Activated naive CD4-positive, alpha-beta T cell treated with anti-CD3 and anti-CD28 coated beads, Interleukin-2, amount 10 ng/mL, durations not matched to agents 7 days and 5 days (primary cell): ENCODE results near the gene CATSPERZ.
A peak's percentile ranks its signal among the peaks of the same experiment; 100 is the strongest.

Experiments
- CTCF ChIA-PET: fragments of 350-600 bp; sonication (Branson Sonifier 250); formaldehyde crosslinking; loops from one replicate; lab custom pipeline; 2021; ENCODE audit warnings: antibody characterized with exemption; lab: Charles Lee
- DNase-seq: peaks from one replicate; pipeline ENCODE4 v3.0.0-alpha.2; 2020
- H3K27ac Mint-ChIP-seq: one replicate; pipeline ENCODE4 v1.8.0; 2021; ENCODE audit warnings: mild to moderate bottlenecking, moderate library complexity, mixed read lengths
- H3K27me3 Mint-ChIP-seq: one replicate; pipeline ENCODE4 v1.8.0; 2021; ENCODE audit warnings: mild to moderate bottlenecking, mixed read lengths
- H3K36me3 Mint-ChIP-seq: one replicate; pipeline ENCODE4 v1.8.0; 2021; ENCODE audit warnings: mixed read lengths
- H3K4me1 Mint-ChIP-seq: one replicate; pipeline ENCODE4 v1.8.0; 2021; ENCODE audit warnings: mixed read lengths
- H3K4me3 Mint-ChIP-seq: one replicate; pipeline ENCODE4 v1.8.0; 2021; ENCODE audit warnings: mild to moderate bottlenecking, moderate library complexity, mixed read lengths
- H3K9me3 Mint-ChIP-seq: one replicate; pipeline ENCODE4 v1.8.0; 2021; ENCODE audit warnings: mixed read lengths

The CATSPERZ gene

DNA sequence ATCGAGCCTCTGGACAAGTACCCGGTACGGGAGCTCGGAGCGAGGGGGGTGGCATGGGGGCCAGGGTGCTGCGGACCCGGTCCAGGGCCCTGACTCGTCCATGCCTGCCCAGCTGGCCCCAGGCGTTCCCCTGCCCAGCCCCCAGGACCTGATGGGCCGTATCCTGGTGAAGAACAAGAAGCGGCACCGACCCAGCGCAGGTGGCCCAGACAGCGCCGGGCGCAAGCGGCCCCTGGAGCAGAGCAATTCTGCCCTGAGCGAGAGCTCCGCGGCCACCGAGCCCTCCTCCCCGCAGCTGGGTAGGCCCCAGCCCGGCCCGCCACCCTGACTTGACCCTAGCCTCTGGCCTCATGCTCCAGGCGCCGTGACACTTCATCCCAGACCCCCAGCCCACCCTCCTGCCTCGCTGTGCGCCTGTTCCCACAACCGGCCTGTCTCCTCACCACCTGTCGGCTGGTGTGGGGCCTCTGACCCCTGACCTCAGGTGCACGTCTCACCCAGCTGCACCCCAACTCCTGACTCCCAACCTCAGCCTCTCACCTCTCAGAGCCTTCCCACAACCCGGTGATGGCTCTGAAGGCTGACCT is 41.1 kb upstream of the CATSPERZ start:
- no peak overlapping the region for H3K4me3 Mint-ChIP-seq
- no peaks in the 10 kb centered on the region for H3K27me3 Mint-ChIP-seq
- no peak for DNase-seq
- CTCF ChIA-PET, result interaction anchor here (0.7 to 1.1 kb wide), 2 partner anchors 9 to 10 kb away, joined by 3 read pairs; no protein-coding TSS in a partner anchor
- peaks cover 16% of the 10 kb centered on the region for H3K36me3 Mint-ChIP-seq
- H3K9me3 Mint-ChIP-seq, result no peaks in the 10 kb centered on the region
- H3K4me1 Mint-ChIP-seq, result peaks cover 6% of the 10 kb centered on the region
- H3K27ac Mint-ChIP-seq, result no peak overlapping the region

DNA sequence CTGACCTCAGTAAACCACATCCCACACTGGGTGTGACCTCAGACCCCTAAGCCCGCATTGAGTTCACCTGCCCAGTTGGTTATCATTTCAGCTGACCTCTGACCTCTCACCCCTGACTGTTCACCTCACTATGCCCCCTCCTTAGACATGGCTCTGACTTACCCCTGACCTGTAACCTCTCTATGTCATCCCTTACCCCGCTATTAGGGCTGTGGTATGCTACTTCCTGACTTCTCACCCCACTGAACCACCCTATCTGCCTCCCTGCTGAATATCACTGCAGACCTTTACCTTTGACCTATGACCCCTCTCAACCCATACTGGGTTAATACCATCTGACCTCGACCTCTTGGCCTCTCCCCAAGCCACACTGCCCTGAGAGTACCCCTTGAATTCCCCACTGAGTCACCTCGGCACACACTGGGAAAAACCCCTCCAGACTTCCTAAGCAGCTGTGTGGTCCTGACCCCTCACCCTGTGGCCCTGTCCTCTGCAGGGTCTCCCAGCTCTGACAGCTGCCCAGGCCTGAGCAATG is 40.6 kb upstream of the CATSPERZ start:
- H3K4me1 Mint-ChIP-seq, result peaks cover 6% of the 10 kb centered on the region
- CTCF ChIA-PET, result no interaction called here
- H3K27me3 Mint-ChIP-seq, result no peaks in the 10 kb centered on the region
- H3K4me3 Mint-ChIP-seq, result no peak overlapping the region
- no peaks in the 10 kb centered on the region for H3K9me3 Mint-ChIP-seq
- peaks cover 16% of the 10 kb centered on the region for H3K36me3 Mint-ChIP-seq
- DNase-seq, result no peak
- H3K27ac Mint-ChIP-seq, result no peak overlapping the region

DNA sequence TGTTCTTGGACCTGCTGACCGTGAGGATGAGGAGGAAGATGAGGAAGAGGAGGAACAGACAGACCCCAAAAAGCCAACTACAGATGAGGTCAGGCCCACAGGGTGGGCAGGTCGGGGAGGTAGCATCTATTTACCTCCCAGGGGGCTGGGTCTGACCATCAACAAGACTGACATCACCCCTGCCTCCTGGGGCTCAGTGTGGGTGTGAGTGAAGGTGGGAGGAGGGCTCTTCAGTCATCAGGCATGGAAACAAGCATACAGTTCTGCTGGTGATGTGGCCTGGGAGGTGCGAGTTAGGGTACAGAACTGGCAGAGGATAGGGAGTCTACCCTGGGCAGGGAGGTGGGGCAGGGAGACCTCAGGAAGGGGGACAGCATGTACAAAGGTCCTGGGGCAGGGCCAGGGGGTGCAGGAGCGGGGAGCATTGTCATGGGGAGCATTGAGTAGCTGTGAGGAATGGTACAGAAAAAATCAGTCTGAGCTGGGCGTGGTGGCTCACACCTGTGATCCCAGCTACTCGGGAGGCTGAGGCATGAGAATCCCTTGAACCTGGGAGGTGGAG is 39.9 kb upstream of the CATSPERZ start:
- peaks cover 16% of the 10 kb centered on the region for H3K36me3 Mint-ChIP-seq
- H3K9me3 Mint-ChIP-seq, result no peaks in the 10 kb centered on the region
- CTCF ChIA-PET, result no interaction called here
- no peaks in the 10 kb centered on the region for H3K27me3 Mint-ChIP-seq
- peaks cover 6% of the 10 kb centered on the region for H3K4me1 Mint-ChIP-seq
- H3K27ac Mint-ChIP-seq, result no peak overlapping the region
- no peak overlapping the region for H3K4me3 Mint-ChIP-seq
- no peak for DNase-seq

DNA sequence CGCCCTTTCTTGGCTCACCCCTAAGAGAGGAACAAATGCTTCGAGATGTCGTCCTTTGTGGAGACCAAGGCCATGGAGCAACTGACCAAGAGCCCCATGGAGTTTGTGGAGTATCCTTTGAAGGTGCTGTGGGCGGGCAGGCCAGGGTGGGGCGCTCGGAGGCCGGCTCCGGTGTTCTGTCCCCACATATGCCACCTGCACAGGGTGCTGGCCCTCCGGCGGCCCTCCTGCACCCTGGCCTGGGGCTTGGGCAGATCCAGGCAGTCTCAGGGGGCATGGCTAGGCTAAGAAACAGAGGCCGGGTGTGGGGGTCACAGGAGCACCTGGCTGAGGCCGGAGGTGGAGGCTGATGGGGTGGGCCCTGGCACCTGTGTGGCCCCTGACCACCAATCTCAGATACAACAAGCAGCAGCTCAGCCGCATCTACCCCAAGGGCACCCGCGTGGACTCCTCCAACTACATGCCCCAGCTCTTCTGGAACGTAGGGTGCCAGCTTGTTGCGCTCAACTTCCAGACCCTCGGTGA is 38.5 kb upstream of the CATSPERZ start:
- H3K4me3 Mint-ChIP-seq, result no peak overlapping the region
- H3K36me3 Mint-ChIP-seq, result peaks cover 14% of the 10 kb centered on the region
- DNase-seq, result no peak
- no peaks in the 10 kb centered on the region for H3K9me3 Mint-ChIP-seq
- H3K4me1 Mint-ChIP-seq, result peaks cover 6% of the 10 kb centered on the region
- no peaks in the 10 kb centered on the region for H3K27me3 Mint-ChIP-seq
- CTCF ChIA-PET, result no interaction called here
- H3K27ac Mint-ChIP-seq, result no peak overlapping the region

DNA sequence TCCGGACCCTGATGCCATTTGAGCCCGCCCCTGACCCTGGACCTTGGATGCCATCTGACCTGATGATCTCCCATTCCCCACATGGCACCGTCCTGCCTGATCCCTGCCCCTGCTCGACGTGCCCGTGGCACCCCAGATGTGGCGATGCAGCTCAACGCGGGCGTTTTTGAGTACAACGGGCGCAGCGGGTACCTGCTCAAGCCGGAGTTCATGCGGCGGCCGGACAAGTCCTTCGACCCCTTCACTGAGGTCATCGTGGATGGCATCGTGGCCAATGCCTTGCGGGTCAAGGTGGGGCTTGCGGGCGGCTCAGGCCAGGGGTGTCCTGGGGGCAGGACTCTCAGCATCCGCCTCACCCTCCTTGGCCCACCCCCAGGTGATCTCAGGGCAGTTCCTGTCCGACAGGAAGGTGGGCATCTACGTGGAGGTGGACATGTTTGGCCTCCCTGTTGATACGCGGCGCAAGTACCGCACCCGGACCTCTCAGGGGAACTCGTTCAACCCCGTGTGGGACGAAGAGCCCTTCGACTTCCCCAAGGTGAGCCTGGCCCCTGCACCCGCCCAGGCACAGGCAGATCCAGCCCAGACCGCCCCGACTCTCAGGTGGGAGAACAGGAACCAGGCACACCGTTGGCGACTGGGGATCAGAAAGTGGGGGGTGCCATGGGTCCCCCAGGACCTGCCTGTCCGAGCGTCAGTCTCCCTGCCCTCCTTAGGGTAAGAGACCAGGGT is 37.7 kb upstream of the CATSPERZ start:
- H3K36me3 Mint-ChIP-seq, result peaks cover 14% of the 10 kb centered on the region
- peaks cover 6% of the 10 kb centered on the region for H3K4me1 Mint-ChIP-seq

DNA sequence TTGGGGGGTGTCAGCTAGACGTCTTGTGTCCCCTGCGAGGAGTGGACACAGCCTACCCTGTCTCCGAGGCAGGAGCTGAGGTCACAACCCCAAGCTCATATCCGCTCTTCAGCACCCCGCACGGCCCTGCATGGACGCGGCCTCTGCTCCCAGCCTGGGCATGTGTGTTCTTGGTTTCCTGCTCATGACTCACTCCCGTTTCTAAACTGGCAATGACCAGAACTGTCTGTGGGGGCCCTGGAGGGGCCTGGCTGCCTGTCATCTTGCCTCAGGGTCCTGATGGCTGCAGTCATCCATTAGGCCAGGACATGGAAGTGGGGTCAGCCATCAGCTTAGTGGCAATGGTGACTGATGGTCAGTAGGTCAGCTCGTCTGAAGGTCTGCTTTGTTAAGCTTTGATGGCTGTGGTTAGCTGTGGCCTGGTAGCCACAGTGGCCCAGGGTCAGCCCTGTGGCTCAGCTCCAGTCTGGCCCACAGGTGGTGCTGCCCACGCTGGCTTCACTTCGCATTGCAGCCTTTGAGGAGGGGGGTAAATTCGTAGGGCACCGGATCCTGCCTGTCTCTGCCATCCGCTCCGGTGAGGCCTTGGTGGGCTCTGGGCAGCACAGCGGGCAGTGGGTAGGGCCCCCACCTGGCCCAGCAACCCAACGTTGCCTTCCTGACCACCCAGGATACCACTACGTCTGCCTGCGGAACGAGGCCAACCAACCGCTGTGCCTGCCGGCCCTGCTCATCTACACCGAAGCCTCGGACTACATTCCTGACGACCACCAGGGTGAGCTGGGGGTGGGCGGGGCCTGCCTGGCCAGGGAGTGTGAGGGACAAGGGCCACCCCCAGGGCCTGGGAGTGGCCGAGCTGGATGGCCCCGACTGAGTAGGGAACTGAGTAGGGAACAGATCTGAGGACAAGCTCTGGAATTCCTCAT is 36.9 kb upstream of the CATSPERZ start:
- Mint-ChIP-seq H3K4me3 (no peak overlapping the region), H3K27me3 (no peaks in the 10 kb centered on the region), H3K9me3 (no peaks in the 10 kb centered on the region), H3K36me3 (peaks cover 12% of the 10 kb centered on the region), H3K4me1 (peaks cover 14% of the 10 kb centered on the region), H3K27ac (no peak overlapping the region)
- no peak for DNase-seq
- CTCF ChIA-PET, result interaction anchor here (1.3 to 1.8 kb wide), 2 partner anchors 12 to 37 kb away, joined by 3 to 11 read pairs; partner anchors contain the start of gene PLCB3

More for the DNA sequence above, 37.7 kb upstream of the CATSPERZ start:
- Mint-ChIP-seq H3K9me3 (no peaks in the 10 kb centered on the region), H3K27ac (no peak overlapping the region), H3K4me3 (no peak overlapping the region), H3K27me3 (no peaks in the 10 kb centered on the region)
- CTCF ChIA-PET, result interaction anchor here (1.3 kb wide), 1 partner anchor 38 kb away, joined by 3 read pairs; no protein-coding TSS in a partner anchor
- DNase-seq, result no peak

DNA sequence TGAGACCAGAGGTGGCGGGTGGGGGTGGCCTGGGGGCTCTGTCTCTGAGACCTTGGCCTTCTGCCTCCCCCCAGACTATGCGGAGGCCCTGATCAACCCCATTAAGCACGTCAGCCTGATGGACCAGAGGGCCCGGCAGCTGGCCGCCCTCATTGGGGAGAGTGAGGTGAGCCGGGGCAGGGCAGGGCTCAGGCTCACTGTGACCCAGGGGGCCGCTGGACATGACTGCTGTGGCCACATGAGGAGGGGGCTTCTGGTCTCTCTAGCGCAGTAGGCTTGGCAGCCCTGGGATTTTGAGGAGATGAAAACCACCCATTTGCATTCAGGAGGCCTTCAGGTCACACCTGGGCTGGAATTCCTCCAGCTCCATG is 36.2 kb upstream of the CATSPERZ start:
- no peak overlapping the region for H3K4me3 Mint-ChIP-seq
- peaks cover 14% of the 10 kb centered on the region for H3K36me3 Mint-ChIP-seq
- H3K9me3 Mint-ChIP-seq, result no peaks in the 10 kb centered on the region
- H3K4me1 Mint-ChIP-seq, result peaks cover 20% of the 10 kb centered on the region
- H3K27ac Mint-ChIP-seq, result no peak overlapping the region
- no peaks in the 10 kb centered on the region for H3K27me3 Mint-ChIP-seq
- no peak for DNase-seq
- CTCF ChIA-PET, result interaction anchor here (1.1 to 1.8 kb wide), 3 partner anchors 12 to 41 kb away, joined by 3 to 11 read pairs (median 3); partner anchors contain the start of genes ESRRA and PLCB3

DNA sequence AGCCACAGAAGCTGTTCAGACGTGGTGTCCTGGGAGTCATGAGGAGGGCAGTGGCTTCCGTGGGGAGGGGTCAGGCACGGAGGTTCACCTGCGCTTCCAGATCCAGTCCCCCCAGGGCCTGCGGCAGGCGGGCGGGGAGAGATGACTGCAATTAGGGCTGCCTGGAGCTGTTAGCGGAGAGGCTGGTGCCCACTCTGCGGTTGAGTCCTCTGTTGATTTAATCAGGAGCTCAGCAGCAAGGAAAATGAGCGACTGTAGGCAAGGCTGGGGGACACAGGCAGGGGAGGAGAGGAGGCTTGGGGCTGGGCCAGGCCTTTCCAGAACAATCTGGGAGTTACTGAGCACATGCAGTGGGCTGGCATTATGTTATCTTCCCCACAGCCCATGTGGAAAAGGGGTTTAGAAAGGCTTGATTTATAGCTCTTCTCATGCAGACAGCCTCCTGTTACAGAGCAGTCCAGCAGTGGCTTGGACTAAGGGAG is 35.7 kb upstream of the CATSPERZ start:
- Mint-ChIP-seq H3K36me3 (peaks cover 13% of the 10 kb centered on the region), H3K27me3 (no peaks in the 10 kb centered on the region), H3K4me1 (peaks cover 20% of the 10 kb centered on the region), H3K27ac (no peak overlapping the region), H3K4me3 (no peak overlapping the region), H3K9me3 (no peaks in the 10 kb centered on the region)
- CTCF ChIA-PET, result interaction anchor here (1.1 to 1.8 kb wide), 2 partner anchors 13 to 40 kb away, joined by 3 to 11 read pairs; partner anchors contain the start of genes ESRRA and PLCB3
- no peak for DNase-seq

DNA sequence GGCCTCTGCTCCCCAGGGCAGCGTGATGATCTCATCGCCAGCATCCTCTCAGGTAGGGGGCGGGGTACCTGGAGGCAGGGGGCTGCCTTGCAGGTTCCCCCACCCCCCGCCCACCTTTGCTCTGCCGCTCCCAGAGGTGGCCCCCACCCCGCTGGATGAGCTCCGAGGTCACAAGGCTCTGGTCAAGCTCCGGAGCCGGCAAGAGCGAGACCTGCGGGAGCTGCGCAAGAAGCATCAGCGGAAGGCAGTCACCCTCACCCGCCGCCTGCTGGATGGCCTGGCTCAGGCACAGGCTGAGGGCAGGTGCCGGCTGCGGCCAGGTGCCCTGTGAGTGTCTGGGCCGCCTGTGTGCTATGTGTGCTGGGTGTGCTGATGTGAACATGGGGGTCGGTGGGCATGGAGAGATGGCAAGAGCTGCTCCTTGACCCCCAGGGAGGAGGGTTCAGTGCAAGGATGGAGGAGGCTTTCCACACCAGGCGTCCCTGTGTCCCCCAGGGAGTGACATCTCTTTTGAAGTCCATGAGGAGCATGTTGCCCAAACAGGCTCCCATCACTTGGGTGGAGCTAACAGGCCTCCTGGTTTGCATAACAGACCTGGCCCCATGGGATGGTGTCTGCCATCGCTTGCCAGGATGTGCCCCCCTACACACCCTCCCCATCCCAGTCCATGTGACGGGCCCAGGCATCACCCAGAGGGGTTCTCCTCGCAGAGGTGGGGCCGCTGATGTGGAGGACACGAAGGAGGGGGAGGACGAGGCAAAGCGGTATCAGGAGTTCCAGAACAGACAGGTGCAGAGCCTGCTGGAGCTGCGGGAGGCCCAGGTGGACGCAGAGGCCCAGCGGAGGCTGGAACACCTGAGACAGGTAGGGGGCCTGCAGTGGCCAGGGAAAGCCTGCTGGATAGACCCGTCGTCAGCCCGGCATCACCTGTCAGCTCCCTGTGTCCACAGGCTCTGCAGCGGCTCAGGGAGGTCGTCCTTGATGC is 34.7 kb upstream of the CATSPERZ start:
- Mint-ChIP-seq H3K4me3 (no peak overlapping the region), H3K4me1 (peaks cover 17% of the 10 kb centered on the region), H3K27me3 (no peaks in the 10 kb centered on the region), H3K9me3 (no peaks in the 10 kb centered on the region), H3K36me3 (peaks cover 10% of the 10 kb centered on the region), H3K27ac (peak overlapping the region; percentile 60)
- CTCF ChIA-PET, result interaction anchor here (1.1 to 1.8 kb wide), 2 partner anchors 14 to 39 kb away, joined by 3 to 11 read pairs; partner anchors contain the start of genes ESRRA and PLCB3
- DNase-seq, result no peak

DNA sequence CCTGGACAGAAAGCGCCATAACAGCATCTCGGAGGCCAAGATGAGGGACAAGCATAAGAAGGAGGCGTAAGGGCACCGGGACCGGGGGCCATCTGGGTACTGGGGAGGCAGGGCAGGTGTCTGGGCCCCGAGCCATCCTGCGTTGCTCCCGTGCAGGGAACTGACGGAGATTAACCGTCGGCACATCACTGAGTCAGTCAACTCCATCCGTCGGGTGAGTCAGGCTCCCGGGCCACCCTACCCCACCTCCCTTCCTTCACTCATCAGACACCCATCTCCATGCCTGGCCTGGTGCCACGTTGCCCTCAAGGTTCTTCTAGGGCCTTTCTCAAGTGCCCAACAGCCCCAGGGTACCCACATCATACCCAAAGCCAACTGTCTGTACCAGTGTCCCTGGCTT is 33.8 kb upstream of the CATSPERZ start:
- Mint-ChIP-seq H3K27ac (peak overlapping the region; percentile 42), H3K36me3 (peaks cover 10% of the 10 kb centered on the region), H3K4me1 (peaks cover 17% of the 10 kb centered on the region), H3K9me3 (no peaks in the 10 kb centered on the region), H3K27me3 (no peaks in the 10 kb centered on the region), H3K4me3 (no peak overlapping the region)
- no peak for DNase-seq
- CTCF ChIA-PET, result interaction anchor here (0.7 kb wide), 1 partner anchor 35 kb away, joined by 3 read pairs; no protein-coding TSS in a partner anchor

DNA sequence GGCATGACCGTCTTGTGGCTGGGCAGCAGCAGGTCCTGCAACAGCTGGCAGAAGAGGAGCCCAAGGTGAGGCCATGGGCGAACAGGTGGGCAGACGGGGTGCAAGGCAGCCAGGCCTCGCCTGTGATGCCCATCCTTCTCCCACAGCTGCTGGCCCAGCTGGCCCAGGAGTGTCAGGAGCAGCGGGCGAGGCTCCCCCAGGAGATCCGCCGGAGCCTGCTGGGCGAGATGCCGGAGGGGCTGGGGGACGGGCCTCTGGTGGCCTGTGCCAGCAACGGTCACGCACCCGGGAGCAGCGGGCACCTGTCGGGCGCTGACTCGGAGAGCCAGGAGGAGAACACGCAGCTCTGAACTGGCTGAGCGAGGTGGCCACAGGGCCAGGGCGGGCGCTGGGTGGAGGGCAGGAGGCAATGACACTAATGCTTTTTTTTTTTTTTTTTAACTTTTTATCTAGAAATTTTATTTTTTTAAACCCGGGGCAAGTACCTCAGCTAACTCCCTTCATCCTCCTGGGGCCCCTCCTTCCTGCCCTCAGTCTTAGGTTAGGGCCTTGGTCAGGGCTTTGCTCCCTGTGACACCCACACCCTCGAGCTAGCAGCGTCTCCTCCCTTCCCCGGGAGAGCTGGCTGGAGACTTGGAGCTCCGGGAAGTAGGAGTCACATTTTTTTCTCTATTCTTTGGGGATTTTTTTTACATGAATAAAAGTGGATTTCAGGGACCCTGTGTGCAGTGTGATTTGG is 32.8 kb upstream of the CATSPERZ start:
- peak overlapping the region; percentile 65 for H3K27ac Mint-ChIP-seq
- peaks cover 6% of the 10 kb centered on the region for H3K36me3 Mint-ChIP-seq

More for the DNA sequence above, 32.8 kb upstream of the CATSPERZ start:
- no peak for DNase-seq
- Mint-ChIP-seq H3K9me3 (no peaks in the 10 kb centered on the region), H3K4me1 (peaks cover 24% of the 10 kb centered on the region), H3K27me3 (no peaks in the 10 kb centered on the region), H3K4me3 (no peak overlapping the region)
- CTCF ChIA-PET, result interaction anchor here (0.7 to 2.4 kb wide), 3 partner anchors 15 to 34 kb away, joined by 3 to 11 read pairs (median 3); partner anchors contain the start of gene PPP1R14B
